Measurements from ENCODE around the gene OPCML.

OPCML gene

GRCh38 chr11:132746305-132746704 lies 786.0 kb downstream of the OPCML start:
- DNase-seq (ENCODE audit: extremely low spot score, insufficient read length, low read depth) (no peak), FAIRE-seq (no peak)

DNA sequence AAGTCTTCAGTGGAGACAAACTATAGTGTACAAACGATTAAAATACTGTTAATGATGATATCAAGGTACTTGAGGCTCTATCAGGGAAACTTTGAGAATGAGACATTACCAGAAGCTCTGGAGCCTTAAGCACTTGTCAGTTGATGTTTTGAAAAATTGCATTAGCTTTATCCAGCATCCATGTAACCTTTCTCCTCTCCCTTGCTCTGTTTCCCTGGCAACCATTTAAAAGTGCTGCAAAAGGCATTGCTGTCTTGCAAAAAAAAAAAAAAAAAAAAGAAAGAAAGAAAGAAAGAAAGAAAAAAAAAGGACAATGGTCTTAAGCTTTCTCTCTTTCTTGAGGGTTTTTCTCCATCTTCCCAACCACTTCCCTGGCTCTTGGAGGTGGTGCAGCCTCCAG lies 787.0 kb downstream of the OPCML start:
- DNase-seq (ENCODE audit: extremely low spot score, insufficient read length, low read depth) (no peak), FAIRE-seq (no peak)

- FAIRE-seq (no peak), DNase-seq (ENCODE audit: extremely low spot score, insufficient read length, low read depth) (no peak)
Observed at GRCh38 chr11:132744771-132745170, 787.5 kb downstream of the OPCML start.

- DNase-seq (ENCODE audit: extremely low spot score, insufficient read length, low read depth) (no peak), FAIRE-seq (no peak)
Observed at GRCh38 chr11:132743601-132744000, 788.7 kb downstream of the OPCML start.

DNA sequence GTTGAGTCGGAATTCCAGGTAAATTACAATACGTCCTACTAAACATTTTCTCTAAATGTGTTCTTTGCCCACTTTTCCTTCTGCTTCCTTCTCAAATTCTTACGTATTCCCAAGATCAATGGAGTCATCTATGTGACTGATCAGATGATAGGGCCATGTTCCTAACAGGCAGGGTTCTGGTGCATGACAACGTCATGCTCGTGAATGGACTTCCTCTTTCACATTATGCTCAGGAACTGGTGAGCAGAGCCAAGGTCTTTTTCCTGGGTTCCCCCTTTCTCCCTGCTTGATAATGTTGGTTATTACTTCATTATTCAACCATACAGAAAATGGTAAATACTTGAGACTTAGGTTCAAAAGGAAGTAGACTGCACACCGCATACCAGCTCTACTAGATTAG lies 789.4 kb downstream of the OPCML start:
- FAIRE-seq, result no peak

DNA sequence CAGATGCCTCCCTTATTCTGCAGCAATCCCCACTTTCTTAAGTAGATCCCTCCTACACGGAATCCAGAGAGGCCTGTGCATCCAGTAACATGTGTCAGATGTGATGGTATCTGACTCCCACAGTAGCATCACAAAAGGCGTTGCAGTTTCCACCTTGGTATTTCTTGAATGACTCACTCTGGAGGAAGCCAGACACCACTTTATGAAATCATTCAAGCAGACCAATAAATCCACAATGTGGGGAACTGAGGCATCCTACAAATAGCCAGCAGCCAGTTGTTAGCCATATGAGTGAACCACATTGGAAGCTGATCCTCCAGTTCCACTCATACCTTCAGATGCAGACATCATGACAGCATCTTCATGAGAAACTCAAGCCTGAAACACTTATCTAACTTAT lies 798.1 kb downstream of the OPCML start:
- DNase-seq (ENCODE audit: extremely low spot score, insufficient read length, low read depth) (no peak), FAIRE-seq (no peak)

More for the DNA sequence above, 789.4 kb downstream of the OPCML start:
- DNase-seq (ENCODE audit: extremely low spot score, insufficient read length, low read depth), result no peak

DNA sequence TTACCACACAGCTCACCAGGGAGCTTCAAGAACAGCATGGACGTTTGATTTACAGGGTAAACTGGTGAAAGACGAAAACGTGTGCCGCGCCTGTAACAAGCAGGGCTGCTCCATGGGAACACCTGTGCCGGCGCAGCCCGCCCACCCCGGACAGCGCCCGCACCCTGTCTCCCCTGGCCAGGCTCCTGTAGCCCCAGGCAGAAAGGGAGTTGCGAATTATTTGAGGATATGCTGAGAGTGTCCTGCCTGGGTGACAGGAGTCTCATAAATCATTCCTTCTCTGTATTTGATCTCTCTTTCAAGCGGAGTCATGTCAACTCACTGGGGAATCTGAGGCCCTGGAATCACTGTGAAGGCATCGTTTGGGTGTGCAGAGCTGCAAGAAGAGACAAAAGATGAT lies 804.3 kb downstream of the OPCML start:
- DNase-seq (ENCODE audit: extremely low spot score, insufficient read length, low read depth), result no peak
- FAIRE-seq, result no peak

GRCh38 chr11:132721526-132721925 lies 810.8 kb downstream of the OPCML start:
- DNase-seq (ENCODE audit: extremely low spot score, insufficient read length, low read depth) (no peak), FAIRE-seq (no peak)

DNA sequence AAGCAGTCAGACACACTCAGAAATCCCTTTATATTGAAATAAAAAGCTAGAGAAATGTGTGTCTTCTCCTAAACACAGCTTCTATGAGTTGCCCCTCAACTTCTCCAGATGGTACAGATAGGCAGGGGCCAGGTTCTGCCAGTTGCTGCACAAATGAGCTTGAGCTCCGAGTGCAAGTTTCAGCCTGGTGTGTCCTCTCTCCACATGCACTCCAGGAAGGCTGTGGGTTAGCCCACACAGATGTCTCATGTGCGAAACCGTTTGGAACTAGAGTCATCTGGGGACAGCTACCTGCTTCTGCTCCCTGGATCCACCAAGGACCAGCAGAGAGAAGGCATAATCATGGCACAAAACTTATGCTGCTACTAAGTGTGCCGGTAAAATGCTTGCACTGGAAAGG lies 812.6 kb downstream of the OPCML start:
- DNase-seq (ENCODE audit: extremely low spot score, insufficient read length, low read depth) (no peak), FAIRE-seq (no peak)

- FAIRE-seq (no peak), DNase-seq (ENCODE audit: extremely low spot score, insufficient read length, low read depth) (no peak)
Observed at GRCh38 chr11:132718711-132719671, 813.3 kb downstream of the OPCML start.

DNA sequence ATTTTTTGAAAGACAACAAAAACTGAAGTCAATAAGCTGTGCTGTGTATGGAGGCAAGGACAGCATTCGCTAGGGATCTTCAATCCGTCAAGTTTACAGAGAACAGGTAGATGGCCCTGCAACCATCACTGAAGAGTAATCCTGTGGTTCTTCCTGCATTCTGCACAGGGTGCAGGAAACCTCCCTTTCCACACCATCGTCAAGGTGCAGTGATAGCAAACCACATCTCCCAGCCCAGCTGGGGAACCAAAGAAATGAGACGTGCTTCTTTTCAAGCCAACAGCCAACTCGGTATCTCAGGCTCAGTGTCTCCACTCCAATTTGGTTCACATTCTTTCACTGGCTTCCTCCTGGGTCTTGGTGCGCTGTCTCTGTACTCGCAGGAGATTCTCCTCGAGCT lies 814.5 kb downstream of the OPCML start:
- DNase-seq (ENCODE audit: extremely low spot score, insufficient read length, low read depth) (no peak), FAIRE-seq (no peak)

- DNase-seq (ENCODE audit: extremely low spot score, insufficient read length, low read depth), result no peak
- no peak for FAIRE-seq
Observed at GRCh38 chr11:132716037-132716436, 816.3 kb downstream of the OPCML start.

GRCh38 chr11:132714859-132715440 lies 817.4 kb downstream of the OPCML start:
- FAIRE-seq, result no peak
- no peak for DNase-seq (ENCODE audit: extremely low spot score, insufficient read length, low read depth)

DNA sequence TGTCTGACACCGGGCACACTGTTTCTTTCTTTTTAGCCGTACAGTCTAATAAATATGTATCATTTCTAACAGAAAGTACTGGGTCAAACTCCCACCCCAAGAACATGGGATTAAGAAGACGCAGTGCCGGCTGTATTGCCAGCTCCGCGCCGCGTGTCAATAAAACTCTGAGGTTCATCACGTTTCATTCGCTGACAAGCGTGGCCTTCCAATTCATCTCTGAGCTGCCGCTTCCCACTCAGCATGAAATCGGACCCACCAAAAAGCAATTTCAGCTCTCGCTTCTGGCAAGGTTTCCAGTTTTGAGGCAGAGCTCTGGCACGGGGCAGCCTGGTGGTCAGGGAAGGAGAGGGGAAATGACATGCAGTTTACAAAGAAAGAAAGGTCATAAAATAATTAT lies 819.8 kb downstream of the OPCML start:
- FAIRE-seq (no peak), DNase-seq (ENCODE audit: extremely low spot score, insufficient read length, low read depth) (no peak)

DNA sequence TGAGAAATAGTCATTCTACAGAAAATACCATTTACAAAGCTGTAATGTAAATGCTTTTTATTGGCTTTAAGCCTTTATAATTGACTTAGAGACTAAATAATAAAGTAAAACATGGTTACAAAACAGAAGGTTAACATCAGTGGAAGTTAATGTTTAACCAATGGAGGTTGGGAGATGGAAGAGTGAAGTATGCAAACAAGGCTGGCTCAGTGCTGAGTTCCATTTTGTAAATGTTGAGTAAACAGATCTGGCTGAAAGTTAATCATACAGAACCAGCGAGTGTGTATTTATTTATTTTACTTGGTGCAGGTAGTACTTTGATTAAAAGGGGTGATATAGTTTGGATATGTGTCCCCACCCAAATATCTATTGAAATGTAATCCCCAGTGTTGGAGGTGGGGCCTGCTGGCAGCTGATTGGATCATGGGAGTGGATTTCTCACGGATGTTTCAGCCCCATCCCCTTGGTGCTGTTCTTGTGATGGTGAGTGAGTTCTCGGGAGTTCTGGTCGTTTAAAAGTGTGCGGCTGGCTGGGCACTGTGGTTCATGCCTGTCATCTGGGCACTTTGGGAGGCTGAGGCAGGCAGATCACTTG lies 827.4 kb downstream of the OPCML start:
- no peak for DNase-seq (ENCODE audit: extremely low spot score, insufficient read length, low read depth)
- FAIRE-seq, result no peak

GRCh38 chr11:132692891-132693290 lies 839.4 kb downstream of the OPCML start:
- no peak for FAIRE-seq
- DNase-seq (ENCODE audit: extremely low spot score, insufficient read length, low read depth), result no peak

- FAIRE-seq (no peak), DNase-seq (ENCODE audit: extremely low spot score, insufficient read length, low read depth) (no peak)
Observed at GRCh38 chr11:132691848-132692550, 840.3 kb downstream of the OPCML start.

DNA sequence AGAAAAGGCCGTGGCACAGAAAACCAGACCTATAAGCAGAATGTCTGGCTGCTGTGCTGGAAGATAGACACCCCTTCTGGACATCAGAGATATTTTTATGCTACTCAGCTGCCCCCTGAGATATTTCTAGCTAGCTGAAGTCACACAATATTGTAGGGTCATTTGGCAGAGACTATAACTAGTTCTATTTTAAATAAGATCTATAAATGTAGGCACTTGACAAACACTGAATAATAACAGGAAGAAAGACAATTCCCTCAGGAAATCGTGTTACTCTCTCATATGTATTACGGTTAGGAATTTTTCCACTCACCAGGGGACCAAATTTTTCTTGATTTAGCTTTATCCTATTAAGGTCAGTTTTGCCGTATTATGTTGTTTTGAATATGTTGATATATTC lies 845.4 kb downstream of the OPCML start:
- no peak for FAIRE-seq
- DNase-seq (ENCODE audit: extremely low spot score, insufficient read length, low read depth), result no peak

GRCh38 chr11:132685174-132685611 lies 847.1 kb downstream of the OPCML start:
- no peak for FAIRE-seq
- no peak for DNase-seq (ENCODE audit: extremely low spot score, insufficient read length, low read depth)

DNA sequence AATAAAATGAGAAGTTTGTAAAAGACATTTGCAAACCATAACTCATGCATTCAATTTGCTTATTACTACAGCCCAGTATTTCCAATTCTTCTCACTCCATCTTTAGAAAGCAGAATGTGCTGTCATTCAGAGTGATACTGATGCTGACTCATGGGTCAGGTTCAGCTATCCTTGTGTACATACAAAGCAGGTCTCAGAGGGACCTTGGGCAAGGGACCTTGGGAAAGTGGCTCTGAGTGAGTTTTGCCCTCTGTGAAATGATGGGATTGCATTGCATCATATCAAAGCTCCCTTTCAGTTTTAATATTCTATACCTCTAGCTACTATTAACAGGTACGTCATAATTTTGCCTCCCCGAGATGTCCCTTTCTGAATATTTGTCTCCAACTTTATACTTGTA lies 848.7 kb downstream of the OPCML start:
- no peak for DNase-seq (ENCODE audit: extremely low spot score, insufficient read length, low read depth)

More for the DNA sequence above, 848.7 kb downstream of the OPCML start:
- no peak for FAIRE-seq
